Measurements from ENCODE around the gene SOX10.

SOX10 gene

DNA sequence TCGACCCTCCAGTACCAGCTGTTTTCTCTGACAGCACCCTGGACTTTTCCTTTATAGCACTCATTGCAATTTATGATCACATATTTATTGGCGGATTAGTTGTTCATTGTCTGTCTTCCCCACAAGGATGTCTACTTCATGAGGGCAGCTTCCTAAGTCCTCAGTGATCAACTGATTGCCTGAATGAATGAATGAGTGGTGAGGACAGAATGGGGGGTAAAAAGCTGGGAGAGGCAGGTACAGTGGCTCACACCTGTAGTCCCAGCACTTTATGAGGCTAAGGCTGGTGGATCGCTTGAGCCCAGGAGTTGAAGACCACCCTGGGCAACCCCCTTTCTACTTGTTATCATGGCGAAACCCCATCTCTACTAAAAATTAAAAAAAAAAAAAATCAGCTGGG lies 11.1 kb upstream of the SOX10 start:
- ChIA-PET CTCF (interaction anchor here (1.1 to 1.8 kb wide), 3 partner anchors 11 to 57 kb away, joined by 5 to 6 read pairs (median 5); no protein-coding TSS in a partner anchor), POLR2A (interaction anchor here (0.6 kb wide), 1 partner anchor 8 kb away, joined by 3 read pairs; no protein-coding TSS in a partner anchor)
- DNase-seq (ENCODE audit: extremely low spot score): no peak
- no peak for TF ChIP-seq CTCF (IDR thresholded peaks at IDR 0.05; ENCODE audit: control extremely low read depth, extremely low read depth, low read depth, missing control alignments)

DNA sequence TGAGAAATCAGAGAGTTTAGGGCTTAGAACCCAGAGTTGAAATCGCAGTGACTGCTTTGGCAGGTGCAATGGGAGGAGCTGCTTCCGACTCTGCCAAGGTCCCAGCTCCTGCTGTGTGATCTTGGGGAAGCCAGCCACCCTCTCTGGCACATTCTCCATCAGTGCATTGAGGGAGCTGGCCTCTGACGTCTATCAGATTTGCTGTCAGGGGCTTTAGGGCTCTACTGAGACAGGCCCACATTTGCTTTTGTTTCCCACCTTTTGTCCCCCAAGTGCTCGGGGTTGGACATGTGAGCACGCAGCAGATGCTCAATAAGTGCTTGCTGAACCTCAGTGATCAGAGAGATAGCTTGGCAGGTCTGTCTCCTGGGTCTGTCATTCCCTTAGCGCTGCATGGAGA lies 10.6 kb upstream of the SOX10 start:
- DNase-seq (ENCODE audit: extremely low spot score): no peak
- no peak for TF ChIP-seq CTCF (IDR thresholded peaks at IDR 0.05; ENCODE audit: control extremely low read depth, extremely low read depth, low read depth, missing control alignments)
- ChIA-PET CTCF (interaction anchor here (1.1 to 1.8 kb wide), 4 partner anchors 11 to 58 kb away, joined by 3 to 6 read pairs (median 5); no protein-coding TSS in a partner anchor), POLR2A (no interaction called here)

DNA sequence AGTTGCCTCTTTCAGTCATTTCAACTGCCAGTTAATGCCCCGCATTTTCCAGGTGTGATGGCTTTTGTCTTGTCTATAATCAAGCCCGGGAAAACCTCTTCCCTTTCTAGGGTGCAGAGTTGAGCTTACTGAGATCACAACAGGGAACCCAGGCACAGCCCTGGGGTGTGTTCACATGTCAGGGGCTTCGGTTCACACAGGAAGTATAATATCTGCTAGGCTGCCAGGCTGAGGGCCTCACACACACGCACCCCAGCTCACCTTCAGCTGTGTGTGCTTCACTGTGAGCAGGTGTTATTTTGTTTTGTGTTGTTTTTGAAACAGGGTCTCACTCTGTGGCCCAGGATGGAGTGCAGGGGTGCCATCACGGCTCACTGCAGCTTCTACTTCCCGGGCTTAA lies 9.7 kb upstream of the SOX10 start:
- CTCF ChIA-PET: interaction anchor here (1.6 to 2.0 kb wide), 4 partner anchors 12 to 58 kb away, joined by 3 to 7 read pairs (median 6); no protein-coding TSS in a partner anchor
- POLR2A ChIA-PET: no interaction called here
- DNase-seq (ENCODE audit: extremely low spot score): no peak
- TF ChIP-seq CTCF (IDR thresholded peaks at IDR 0.05; ENCODE audit: control extremely low read depth, extremely low read depth, low read depth, missing control alignments): no peak

GRCh38 chr22:37991731-37992442 lies 7.5 kb upstream of the SOX10 start:
- no peak for TF ChIP-seq CTCF (IDR thresholded peaks at IDR 0.05; ENCODE audit: control extremely low read depth, extremely low read depth, low read depth, missing control alignments)
- CTCF ChIA-PET: interaction anchor here (1.1 to 1.2 kb wide), 2 partner anchors 11 to 58 kb away, joined by 3 read pairs; no protein-coding TSS in a partner anchor
- no peak for DNase-seq (ENCODE audit: extremely low spot score)
- POLR2A ChIA-PET: no interaction called here

GRCh38 chr22:37990862-37991261 lies 6.5 kb upstream of the SOX10 start:
- POLR2A ChIA-PET: no interaction called here
- CTCF ChIA-PET: no interaction called here
- no peak for TF ChIP-seq CTCF (IDR thresholded peaks at IDR 0.05; ENCODE audit: control extremely low read depth, extremely low read depth, low read depth, missing control alignments)
- DNase-seq (ENCODE audit: extremely low spot score): no peak

- no peak for TF ChIP-seq CTCF (IDR thresholded peaks at IDR 0.05; ENCODE audit: control extremely low read depth, extremely low read depth, low read depth, missing control alignments)
- ChIA-PET POLR2A (no interaction called here), CTCF (interaction anchor here (1.9 kb wide), 1 partner anchor 15 kb away, joined by 5 read pairs; no protein-coding TSS in a partner anchor)
- no peak for DNase-seq (ENCODE audit: extremely low spot score)
These were observed 5.9 kb upstream of the SOX10 start for GRCh38 chr22:37990301-37990700.
